Ovary (tissue), 9 donors: ENCODE data around the gene OSBPL3. TPM values are rescaled to one million over a fixed set of nuclear protein-coding genes. Genes with fewer than 3 reads are reported as not detected.

Experiments used
- DNase-seq, 5 donors: peaks; one replicate each; pipeline ENCODE4 v3.0.0-alpha.2; 2019 to 2020
- H3K27ac ChIP-seq, 2 donors: fragments of 200-600 bp; one replicate each; pipeline versions ENCODE4 v1.5.1 to v1.8.0; 2019 to 2022
- H3K27me3 ChIP-seq: fragments of 200-600 bp; one replicate; pipeline ENCODE4 v1.8.0; 2022
- H3K36me3 ChIP-seq: fragments of 200-600 bp; sonication (generic); one replicate; pipeline ENCODE4 v1.5.1; 2019
- H3K4me1 ChIP-seq: one replicate; pipeline ENCODE4 v1.8.1; 2013; ENCODE audit warnings: mild to moderate bottlenecking, moderate library complexity; ENCODE audit not compliant: insufficient read depth
- H3K4me3 ChIP-seq: fragments of 200-600 bp; sonication (generic); one replicate; pipeline ENCODE4 v1.5.1; 2017
- H3K9me3 ChIP-seq, 2 donors: fragments of 200-600 bp in 1 of 2; sonication (generic) in 1 of 2; one replicate each; pipeline versions ENCODE4 v1.5.1 to v1.8.1; 2013 to 2019; ENCODE audit warnings: mild to moderate bottlenecking in 1 of 2, moderate library complexity in 1 of 2
- CTCF ChIP-seq, 3 donors: fragments of 450-650 bp in 2 of 3; fragments of 200-600 bp in 1 of 3; IDR thresholded peaks; one replicate each; pipeline versions ENCODE4 v1.5.1 to v1.8.0; 2016 to 2022; ENCODE audit warnings: antibody characterized with exemption in 3 of 3, mild to moderate bottlenecking in 1 of 3
- EP300 ChIP-seq: sonication (generic); formaldehyde crosslinking; IDR thresholded peaks from one replicate; pipeline ENCODE4 v1.6.1; 2017; ENCODE audit warnings: antibody characterized with exemption
- POLR2A ChIP-seq: fragments of 450-650 bp; IDR thresholded peaks from one replicate; pipeline ENCODE4 v1.6.1; 2017; ENCODE audit warnings: antibody characterized with exemption, mild to moderate bottlenecking, moderate library complexity
- WGBS, 3 donors: extraction: QIAGEN DNeasy Blood & Tissue Kit in 1 of 3; methylation state at CpG; one replicate each; pipeline versions ENCODE4 v1.1.5 to v1.1.7; 2013 to 2017; 5-methylcytosine and 5-hydroxymethylcytosine counted together
- intact Hi-C, 4 donors: fragments of 100-400 bp; cut with DNase I; formaldehyde crosslinking; loops; one replicate each; pipeline versions ENCODE4 v1.11.0 to v1.15.1; 2022 to 2023
- polyA plus RNA-seq, 2 donors: library from polyadenylated mRNA; stranded (reverse); fragments of 200-250 nt in 1 of 2; fragments of 350-450 nt in 1 of 2; fragmentation: Illumina TruSeq in 1 of 2; extraction: RNeasy Lipid Tissue Mini Kit (QIAGEN cat#74804) in 1 of 2; gene quantifications; one replicate each; pipeline ENCODE4 v1.2.3, GENCODE V29; 2013 to 2014
- total RNA-seq, 7 donors: library from RNA; depleted of rRNA in 2 of 7; stranded (reverse); fragments of >200 nt in 2 of 7; fragmentation: NEBNext Ultra II Directional in 3 of 7; extraction: Animal tissue kit (Norgen Biotek cat#: 25700) in 3 of 7; gene quantifications; one replicate each; pipeline versions ENCODE4 v1.1.0 to v1.2.4, GENCODE V29; 2016 to 2023
- donor health status: DM: no; HTN: no; CAD: no; lungs with moderate emphysema.
- donor health status: DM: no; HTN: no; CAD: no.
- donor health status: Bipolar disorder and iron deficiency.
- donor health status: DM: yes; HTN: yes; CAD: no.
- donor health status: DM: no; HTN: no; CAD: no.
- donor health status: DM: yes; HTN: yes; CAD: no.

The OSBPL3 gene
- total and polyA plus RNA-seq, 9 donors = 6.0 to 29.1 (median 13.1) TPM

GRCh38 chr7:24913801-24914464, 66.0 kb downstream of the OSBPL3 start:
- intact Hi-C loops = no loop called here
- Histone ChIP-seq H3K27ac (no peak overlapping the region), H3K4me1 (peaks cover 5% of the 10 kb centered on the region), H3K4me3 (no peak overlapping the region), H3K9me3 (no peaks in the 10 kb centered on the region), H3K36me3 (no peaks in the 10 kb centered on the region), H3K27me3 (no peaks in the 10 kb centered on the region)
- WGBS, 3 donors = 85 to 88% (median 85%) methylated on average over 4 of the region's 4 CpGs
- TF ChIP-seq POLR2A (no peak), EP300 (no peak), CTCF (IDR thresholded peaks at IDR 0.05) (no peak)
- no peak for DNase-seq

GRCh38 chr7:24912874-24913514, 67.0 kb downstream of the OSBPL3 start:
- no peaks in the 10 kb centered on the region for H3K27me3 ChIP-seq
- TF ChIP-seq CTCF (IDR thresholded peaks at IDR 0.05) (no peak), POLR2A (no peak), EP300 (no peak)
- H3K4me1 ChIP-seq = peaks cover 5% of the 10 kb centered on the region
- H3K4me3 ChIP-seq = no peak overlapping the region
- DNase-seq = no peak
- intact Hi-C loops = no loop called here
- H3K27ac ChIP-seq = no peak overlapping the region
- no peaks in the 10 kb centered on the region for H3K9me3 ChIP-seq
- WGBS, 3 donors = 93 to 96% (median 93%) methylated on average over 8 of the region's 8 CpGs
- no peaks in the 10 kb centered on the region for H3K36me3 ChIP-seq

- no peak for DNase-seq
- no peaks in the 10 kb centered on the region for H3K9me3 ChIP-seq
- no peak overlapping the region for H3K4me3 ChIP-seq
- no peak overlapping the region for H3K27ac ChIP-seq
- no peaks in the 10 kb centered on the region for H3K36me3 ChIP-seq
- peaks cover 5% of the 10 kb centered on the region for H3K4me1 ChIP-seq
- WGBS, 3 donors = 71 to 78% (median 75%) methylated on average over 4 of the region's 4 CpGs
- H3K27me3 ChIP-seq = no peaks in the 10 kb centered on the region
- intact Hi-C loops = no loop called here
- TF ChIP-seq CTCF (IDR thresholded peaks at IDR 0.05) (no peak), EP300 (no peak), POLR2A (no peak)
Observed at GRCh38 chr7:24912424-24912823, 67.6 kb downstream of the OSBPL3 start.

- DNase-seq = no peak
- WGBS, 3 donors = 36 to 65% (median 54%) methylated on average over 3 of the region's 3 CpGs
- Histone ChIP-seq H3K4me1 (peaks cover 7% of the 10 kb centered on the region), H3K9me3 (no peaks in the 10 kb centered on the region), H3K36me3 (no peaks in the 10 kb centered on the region), H3K4me3 (no peak overlapping the region), H3K27me3 (no peaks in the 10 kb centered on the region), H3K27ac (no peak overlapping the region)
- intact Hi-C loops = loop anchor here in 1 of 4 donors (1.0 kb wide), 1 partner anchor 36 kb away; no protein-coding TSS in a partner anchor
- no peak for TF ChIP-seq CTCF (IDR thresholded peaks at IDR 0.05)
- no peak for TF ChIP-seq EP300
Observed at GRCh38 chr7:24911213-24911603, 68.8 kb downstream of the OSBPL3 start.
